SK-N-SH (cell line): ENCODE measurements around the gene NELFB. TPM values are rescaled to one million over a fixed set of nuclear protein-coding genes. Genes with fewer than 3 reads are reported as not detected.

Experiments
- CTCF ChIA-PET: fragments of 300-600, 350-600 bp; formaldehyde crosslinking; extraction: SDS; loops from one replicate; lab custom pipeline; 2021; lab: Yijun Ruan, JAX
- POLR2A ChIA-PET: fragments of 350-600 bp; sonication (Branson Sonifier 250); formaldehyde crosslinking; extraction: SDS; loops from one replicate; lab custom pipeline; 2020; ENCODE audit warnings: antibody characterized with exemption, inconsistent platforms; lab: Yijun Ruan, JAX
- DNase-seq: peaks from one replicate; pipeline ENCODE4 v3.0.0; 2012
- H2AFZ ChIP-seq: fragments of 200-600 bp; sonication (generic); 2 replicates; pipeline ENCODE4 v1.8.1; 2016; ENCODE audit warnings: antibody characterized with exemption, mild to moderate bottlenecking, low read depth
- H3F3A ChIP-seq: fragments of 200-600 bp; sonication (generic); replicated peaks from 2 replicates; pipeline ENCODE3; 2016; ENCODE audit warnings: antibody characterized with exemption, mild to moderate bottlenecking; ENCODE audit not compliant: insufficient read depth
- H3K27ac ChIP-seq, 2 experiments: fragments of 200-500 bp in 1 of 2; fragments of 200-600 bp in 1 of 2; sonication (Bioruptor generic) in 1 of 2; sonication (generic), shearing (Covaris generic) in 1 of 2; 2 replicates each; pipeline versions ENCODE4 v1.5.1 to v1.6.1; 2014 to 2016; ENCODE audit warnings: low read depth in 2 of 2, inconsistent platforms in 1 of 2, low read length in 1 of 2, mild to moderate bottlenecking in 1 of 2, mixed read lengths in 1 of 2
- H3K27me3 ChIP-seq: fragments of 200-600 bp; sonication (generic), shearing (Covaris generic); 2 replicates; pipeline ENCODE4 v1.6.1; 2016; ENCODE audit warnings: mixed run types; ENCODE audit not compliant: insufficient read depth
- H3K36me3 ChIP-seq, 2 experiments: fragments of 200-500 bp in 1 of 2; fragments of 200-600 bp in 1 of 2; sonication (Bioruptor generic) in 1 of 2; sonication (generic) in 1 of 2; replicated peaks in 1 of 2; 2 replicates each; pipeline versions ENCODE3 to v1.5.1; 2014 to 2016; ENCODE audit warnings: low read length in 1 of 2, mild to moderate bottlenecking in 1 of 2; ENCODE audit not compliant: insufficient read depth in 2 of 2, control insufficient read depth in 1 of 2
- H3K4me1 ChIP-seq, 2 experiments: fragments of 200-500 bp in 1 of 2; fragments of 200-600 bp in 1 of 2; sonication (Bioruptor generic) in 1 of 2; sonication (generic), shearing (Covaris generic) in 1 of 2; 2 replicates each; pipeline versions ENCODE4 v1.5.1 to v1.6.1; 2014 to 2016; ENCODE audit warnings: low read depth in 1 of 2, low read length in 1 of 2, mixed run types in 1 of 2; ENCODE audit not compliant: insufficient read depth in 2 of 2, control insufficient read depth in 1 of 2
- H3K4me2 ChIP-seq: fragments of 200-600 bp; sonication (generic), shearing (Covaris generic); 2 replicates; pipeline ENCODE4 v1.6.1; 2017; ENCODE audit warnings: mixed run types
- H3K4me3 ChIP-seq, 2 experiments: fragments of 200-500 bp in 1 of 2; fragments of 200-600 bp in 1 of 2; sonication (Bioruptor generic) in 1 of 2; sonication (generic), shearing (Covaris generic) in 1 of 2; 2 replicates each; pipeline versions ENCODE4 v1.5.1 to v1.8.1; 2014 to 2016; ENCODE audit warnings: low read depth in 2 of 2, inconsistent platforms in 1 of 2, low read length in 1 of 2, mild to moderate bottlenecking in 1 of 2, mixed read lengths in 1 of 2, moderate library complexity in 1 of 2
- H3K79me2 ChIP-seq: fragments of 200-600 bp; sonication (generic); 2 replicates; pipeline ENCODE4 v1.8.1; 2017; ENCODE audit warnings: mild to moderate bottlenecking; ENCODE audit not compliant: insufficient read depth
- H3K9ac ChIP-seq: fragments of 200-600 bp; sonication (generic); 2 replicates; pipeline ENCODE4 v1.6.1; 2017; ENCODE audit warnings: mixed run types
- H3K9me2 ChIP-seq: fragments of 200-600 bp; sonication (generic); 2 replicates; pipeline ENCODE4 v1.6.1; 2017; ENCODE audit warnings: mixed run types
- H3K9me3 ChIP-seq: fragments of 200-600 bp; sonication (generic); 2 replicates; pipeline ENCODE4 v1.6.1; 2017; ENCODE audit warnings: mixed run types, mild to moderate bottlenecking, moderate library complexity
- H4K20me1 ChIP-seq: fragments of 200-600 bp; sonication (generic); 2 replicates; pipeline ENCODE4 v1.6.1; 2017; ENCODE audit warnings: mild to moderate bottlenecking, mixed run types; ENCODE audit not compliant: insufficient read depth
- CHD2 ChIP-seq: fragments of 150-350 bp; IDR thresholded peaks from 2 replicates; pipeline ENCODE4 v1.6.1; 2018; ENCODE audit warnings: low read length; ENCODE audit not compliant: partially characterized antibody
- ELF1 ChIP-seq: IDR thresholded peaks from 2 replicates; pipeline ENCODE4 v1.4.0; 2012
- EP300 ChIP-seq, 2 experiments: IDR thresholded peaks; 2 replicates each; pipeline versions ENCODE4 v1.4.0 to v1.6.1; 2012; ENCODE audit warnings: borderline replicate concordance in 1 of 2, low read depth in 1 of 2, low read length in 1 of 2
- FOXM1 ChIP-seq: IDR thresholded peaks from 2 replicates; pipeline ENCODE4 v1.4.0; 2012; ENCODE audit warnings: low read depth, mild to moderate bottlenecking
- GABPA ChIP-seq: IDR thresholded peaks from 2 replicates; pipeline ENCODE4 v1.4.0; 2012; ENCODE audit warnings: low read depth, mild to moderate bottlenecking
- GATA2 ChIP-seq: sonication (generic); formaldehyde crosslinking; IDR thresholded peaks from 2 replicates; pipeline ENCODE4 v1.5.0; 2020; ENCODE audit warnings: mild to moderate bottlenecking, missing genetic modification reagents
- MXI1 ChIP-seq: IDR thresholded peaks from 2 replicates; pipeline ENCODE4 v1.6.1; 2012; ENCODE audit warnings: mild to moderate bottlenecking, low read depth, low read length, improper control_type of control experiment
- NRF1 ChIP-seq: IDR thresholded peaks from 2 replicates; pipeline ENCODE4 v1.6.1; 2012; ENCODE audit warnings: low read depth, mild to moderate bottlenecking, low read length
- PBX3 ChIP-seq: IDR thresholded peaks from 2 replicates; pipeline ENCODE4; 2012
- POLR2AphosphoS5 ChIP-seq: IDR thresholded peaks from 2 replicates; pipeline ENCODE4 v1.6.1; 2012; ENCODE audit warnings: low read depth, low read length
- RAD21 ChIP-seq: IDR thresholded peaks from 2 replicates; pipeline ENCODE4 v1.6.1; 2012; ENCODE audit warnings: mild to moderate bottlenecking, low read length
- RCOR1 ChIP-seq: fragments of 150-350 bp; IDR thresholded peaks from 2 replicates; pipeline ENCODE4 v1.6.1; 2017; ENCODE audit warnings: antibody characterized with exemption, low read length
- RXRA ChIP-seq: IDR thresholded peaks from 2 replicates; pipeline ENCODE4 v1.4.0; 2012; ENCODE audit warnings: low read depth, mild to moderate bottlenecking, borderline replicate concordance
- TCF12 ChIP-seq: IDR thresholded peaks from 2 replicates; pipeline ENCODE4 v1.4.0; 2012
- USF1 ChIP-seq: IDR thresholded peaks from 2 replicates; pipeline ENCODE4 v1.4.0; 2012; ENCODE audit warnings: low read depth, borderline replicate concordance
- WGBS: methylation state at CpG from one replicate; pipeline ENCODE4 v1.1.6; 2017; ENCODE audit warnings: low lambda C conversion rate; 5-methylcytosine and 5-hydroxymethylcytosine counted together
- polyA plus RNA-seq, 3 experiments: library from polyadenylated mRNA; depleted of rRNA; stranded (reverse); fragments of >200 nt; gene quantifications; 2 replicates each; pipeline ENCODE4 v1.2.3, GENCODE V29; 2012
- TF ChIP-seq, protein P1 (sequence below): IDR thresholded peaks from 2 replicates; pipeline ENCODE4 v1.4.0; 2012; ENCODE audit warnings: low read depth, borderline replicate concordance
- TF ChIP-seq, protein P2 (sequence below): IDR thresholded peaks from 2 replicates; pipeline ENCODE4 v1.6.1; 2012; ENCODE audit warnings: mild to moderate bottlenecking, low read depth, low read length, moderate library complexity

NELFB gene
- polyA plus RNA-seq, 1 of the 3 experiments (the other 2 are of a cell fraction): 62.7 TPM

DNA sequence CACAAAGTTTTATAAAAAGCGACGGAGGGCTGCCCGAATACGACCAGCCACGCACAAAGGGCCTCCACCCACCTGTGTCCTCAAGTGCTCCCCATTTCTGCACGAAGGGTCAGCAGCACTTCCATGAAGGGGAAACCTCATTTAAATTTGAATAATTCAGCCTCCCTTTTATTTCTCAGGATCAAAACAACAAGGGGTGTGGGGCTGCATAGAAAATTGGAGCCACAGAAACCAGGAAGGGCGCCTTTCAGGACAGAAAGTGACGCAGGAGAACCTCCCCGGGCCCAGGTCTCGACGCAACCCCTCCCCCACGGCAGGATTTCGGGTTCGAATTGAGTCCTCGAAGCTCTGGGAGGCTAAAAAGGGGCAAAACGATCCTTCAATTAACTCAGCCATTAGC lies 44.8 kb downstream of the NELFB start:
- H3K9me2 ChIP-seq: no peaks in the 10 kb centered on the region
- H3K79me2 ChIP-seq: no peaks in the 10 kb centered on the region
- no peak overlapping the region for H3K9ac ChIP-seq
- TF ChIP-seq GABPA: no peak
- TF ChIP-seq USF1: no peak
- TF ChIP-seq RAD21: no peak
- TF ChIP-seq, protein P1, sequence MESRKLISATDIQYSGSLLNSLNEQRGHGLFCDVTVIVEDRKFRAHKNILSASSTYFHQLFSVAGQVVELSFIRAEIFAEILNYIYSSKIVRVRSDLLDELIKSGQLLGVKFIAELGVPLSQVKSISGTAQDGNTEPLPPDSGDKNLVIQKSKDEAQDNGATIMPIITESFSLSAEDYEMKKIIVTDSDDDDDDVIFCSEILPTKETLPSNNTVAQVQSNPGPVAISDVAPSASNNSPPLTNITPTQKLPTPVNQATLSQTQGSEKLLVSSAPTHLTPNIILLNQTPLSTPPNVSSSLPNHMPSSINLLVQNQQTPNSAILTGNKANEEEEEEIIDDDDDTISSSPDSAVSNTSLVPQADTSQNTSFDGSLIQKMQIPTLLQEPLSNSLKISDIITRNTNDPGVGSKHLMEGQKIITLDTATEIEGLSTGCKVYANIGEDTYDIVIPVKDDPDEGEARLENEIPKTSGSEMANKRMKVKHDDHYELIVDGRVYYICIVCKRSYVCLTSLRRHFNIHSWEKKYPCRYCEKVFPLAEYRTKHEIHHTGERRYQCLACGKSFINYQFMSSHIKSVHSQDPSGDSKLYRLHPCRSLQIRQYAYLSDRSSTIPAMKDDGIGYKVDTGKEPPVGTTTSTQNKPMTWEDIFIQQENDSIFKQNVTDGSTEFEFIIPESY: no peak
- TF ChIP-seq EP300 (IDR thresholded peaks at IDR 0.05; ENCODE audit: borderline replicate concordance in 1 of 2, low read depth in 1 of 2, low read length in 1 of 2): no peak
- TF ChIP-seq NRF1: no peak
- TF ChIP-seq RCOR1: no peak
- no peak for TF ChIP-seq POLR2AphosphoS5
- H3K4me2 ChIP-seq: no peak overlapping the region
- POLR2A ChIA-PET: no interaction called here
- H3K27me3 ChIP-seq: no peaks in the 10 kb centered on the region
- no peak overlapping the region for H3K4me3 ChIP-seq
- H3K4me1 ChIP-seq: peaks cover 0 to 35% of the 10 kb centered on the region in 2 experiments; a peak in 2 of 4 replicates
- no peak for DNase-seq
- 93% methylated on average over 16 of the region's 16 CpGs for WGBS
- H4K20me1 ChIP-seq: no peaks in the 10 kb centered on the region
- CTCF ChIA-PET: interaction anchor here (2.1 to 5.7 kb wide), 2 partner anchors 18 to 63 kb away, joined by 7 to 74 read pairs; no protein-coding TSS in a partner anchor
- no peaks in the 10 kb centered on the region for H3K36me3 ChIP-seq
- peaks cover 4% of the 10 kb centered on the region for H3F3A ChIP-seq
- no peaks in the 10 kb centered on the region for H3K9me3 ChIP-seq
- no peak overlapping the region for H2AFZ ChIP-seq
- H3K27ac ChIP-seq: no peak overlapping the region

DNA sequence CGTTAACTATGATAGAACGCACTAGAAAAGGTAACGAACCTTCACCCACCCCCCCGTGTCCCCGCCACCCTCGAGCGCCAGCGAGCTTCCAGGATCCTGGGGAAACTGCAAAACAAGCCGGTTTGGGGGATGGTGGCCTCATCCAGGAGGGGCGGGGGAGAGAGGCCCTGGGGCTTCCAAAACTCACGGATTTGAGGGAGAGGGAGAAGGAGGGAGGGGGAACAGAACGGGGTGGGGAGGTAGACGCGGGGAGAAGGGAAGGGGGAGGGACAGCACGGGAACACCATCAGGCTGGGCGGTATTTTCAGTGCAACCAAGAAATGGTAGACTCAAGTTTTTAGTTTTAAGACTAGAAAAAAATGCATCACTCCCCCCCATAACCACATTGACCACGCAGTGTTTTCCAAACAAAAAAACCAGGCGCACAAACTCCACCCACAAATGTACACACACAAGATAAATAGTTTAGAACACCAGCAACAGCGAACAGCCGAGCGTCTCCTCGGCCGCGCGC lies 45.5 kb downstream of the NELFB start:
- WGBS: 21% methylated on average over 25 of the region's 25 CpGs
- H3F3A ChIP-seq: peaks cover 4% of the 10 kb centered on the region
- no peaks in the 10 kb centered on the region for H4K20me1 ChIP-seq
- H3K27ac ChIP-seq: peak overlapping the region in 1 of 2 experiments; percentile 65; a peak in 2 of 4 replicates
- H3K9ac ChIP-seq: peak overlapping the region; percentile 38; the same call in 1 of the 2 replicates
- no peaks in the 10 kb centered on the region for H3K27me3 ChIP-seq
- H3K9me2 ChIP-seq: no peaks in the 10 kb centered on the region
- peaks cover 0 to 36% of the 10 kb centered on the region in 2 experiments; a peak in 2 of 4 replicates for H3K4me1 ChIP-seq
- ChIA-PET CTCF (interaction anchor here (0.6 to 5.7 kb wide), 9 partner anchors 10 to 188 kb away, joined by 3 to 74 read pairs (median 6); partner anchors contain the start of genes EXD3 and NOXA1), POLR2A (interaction anchor here (1.7 kb wide), 1 partner anchor 60 kb away, joined by 5 read pairs; the partner anchor contains the start of gene TUBB4B)
- peak overlapping the region; percentile 75 for H3K4me2 ChIP-seq
- peak overlapping the region; percentile 81; the same call in 1 of the 2 replicates for H2AFZ ChIP-seq
- H3K4me3 ChIP-seq: peak overlapping the region; percentile 51 to 65
- H3K79me2 ChIP-seq: no peaks in the 10 kb centered on the region
- H3K36me3 ChIP-seq: no peaks in the 10 kb centered on the region
- peak; percentile 69 for DNase-seq
- no peaks in the 10 kb centered on the region for H3K9me3 ChIP-seq
- TF ChIP-seq POLR2AphosphoS5: no peak
- no peak for TF ChIP-seq MXI1
- TF ChIP-seq RXRA: no peak
- TF ChIP-seq CHD2: no peak
- TF ChIP-seq, protein P2, sequence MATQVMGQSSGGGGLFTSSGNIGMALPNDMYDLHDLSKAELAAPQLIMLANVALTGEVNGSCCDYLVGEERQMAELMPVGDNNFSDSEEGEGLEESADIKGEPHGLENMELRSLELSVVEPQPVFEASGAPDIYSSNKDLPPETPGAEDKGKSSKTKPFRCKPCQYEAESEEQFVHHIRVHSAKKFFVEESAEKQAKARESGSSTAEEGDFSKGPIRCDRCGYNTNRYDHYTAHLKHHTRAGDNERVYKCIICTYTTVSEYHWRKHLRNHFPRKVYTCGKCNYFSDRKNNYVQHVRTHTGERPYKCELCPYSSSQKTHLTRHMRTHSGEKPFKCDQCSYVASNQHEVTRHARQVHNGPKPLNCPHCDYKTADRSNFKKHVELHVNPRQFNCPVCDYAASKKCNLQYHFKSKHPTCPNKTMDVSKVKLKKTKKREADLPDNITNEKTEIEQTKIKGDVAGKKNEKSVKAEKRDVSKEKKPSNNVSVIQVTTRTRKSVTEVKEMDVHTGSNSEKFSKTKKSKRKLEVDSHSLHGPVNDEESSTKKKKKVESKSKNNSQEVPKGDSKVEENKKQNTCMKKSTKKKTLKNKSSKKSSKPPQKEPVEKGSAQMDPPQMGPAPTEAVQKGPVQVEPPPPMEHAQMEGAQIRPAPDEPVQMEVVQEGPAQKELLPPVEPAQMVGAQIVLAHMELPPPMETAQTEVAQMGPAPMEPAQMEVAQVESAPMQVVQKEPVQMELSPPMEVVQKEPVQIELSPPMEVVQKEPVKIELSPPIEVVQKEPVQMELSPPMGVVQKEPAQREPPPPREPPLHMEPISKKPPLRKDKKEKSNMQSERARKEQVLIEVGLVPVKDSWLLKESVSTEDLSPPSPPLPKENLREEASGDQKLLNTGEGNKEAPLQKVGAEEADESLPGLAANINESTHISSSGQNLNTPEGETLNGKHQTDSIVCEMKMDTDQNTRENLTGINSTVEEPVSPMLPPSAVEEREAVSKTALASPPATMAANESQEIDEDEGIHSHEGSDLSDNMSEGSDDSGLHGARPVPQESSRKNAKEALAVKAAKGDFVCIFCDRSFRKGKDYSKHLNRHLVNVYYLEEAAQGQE: no peak
- no peak for TF ChIP-seq EP300 (IDR thresholded peaks at IDR 0.05; ENCODE audit: borderline replicate concordance in 1 of 2, low read depth in 1 of 2, low read length in 1 of 2)
- TF ChIP-seq PBX3: no peak
- no peak for TF ChIP-seq GATA2 (CRISPR knock-in tag)
- TF ChIP-seq, protein P1: no peak
- TF ChIP-seq FOXM1: no peak
- no peak for TF ChIP-seq ELF1
- no peak for TF ChIP-seq TCF12
